ENCODE results near the gene ATG7.

Gene ATG7

DNA sequence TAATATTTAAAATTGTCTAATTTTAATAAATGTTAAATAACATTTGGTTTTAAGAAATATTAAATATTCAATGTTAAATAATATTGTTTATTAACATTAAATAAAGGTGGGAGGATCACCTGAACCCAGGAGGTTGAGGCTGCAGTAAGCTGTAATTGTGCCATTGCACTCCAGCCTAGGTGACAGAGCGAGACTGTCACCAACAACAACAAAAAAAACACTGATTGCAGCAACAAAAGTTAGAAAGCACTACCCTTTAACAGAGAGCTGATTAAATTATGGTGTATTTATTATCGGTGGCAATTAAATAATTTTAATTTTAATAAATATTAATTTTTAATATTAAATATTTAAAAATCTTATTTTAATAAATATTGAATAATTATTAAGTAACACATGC is 152.1 kb downstream of the ATG7 start:
- Histone ChIP-seq H3K4me3 (replicated peaks; ENCODE audit: insufficient read depth, low read length) (no peak overlapping the region), H3K27me3 (ENCODE audit: insufficient read depth, poor library complexity, severe bottlenecking) (no peaks in the 10 kb centered on the region), H3K27ac (replicated peaks) (no peak overlapping the region)
- no peak for DNase-seq (ENCODE audit: low read depth in 1 of 2, low spot score in 1 of 2)
- TF ChIP-seq, protein P1, sequence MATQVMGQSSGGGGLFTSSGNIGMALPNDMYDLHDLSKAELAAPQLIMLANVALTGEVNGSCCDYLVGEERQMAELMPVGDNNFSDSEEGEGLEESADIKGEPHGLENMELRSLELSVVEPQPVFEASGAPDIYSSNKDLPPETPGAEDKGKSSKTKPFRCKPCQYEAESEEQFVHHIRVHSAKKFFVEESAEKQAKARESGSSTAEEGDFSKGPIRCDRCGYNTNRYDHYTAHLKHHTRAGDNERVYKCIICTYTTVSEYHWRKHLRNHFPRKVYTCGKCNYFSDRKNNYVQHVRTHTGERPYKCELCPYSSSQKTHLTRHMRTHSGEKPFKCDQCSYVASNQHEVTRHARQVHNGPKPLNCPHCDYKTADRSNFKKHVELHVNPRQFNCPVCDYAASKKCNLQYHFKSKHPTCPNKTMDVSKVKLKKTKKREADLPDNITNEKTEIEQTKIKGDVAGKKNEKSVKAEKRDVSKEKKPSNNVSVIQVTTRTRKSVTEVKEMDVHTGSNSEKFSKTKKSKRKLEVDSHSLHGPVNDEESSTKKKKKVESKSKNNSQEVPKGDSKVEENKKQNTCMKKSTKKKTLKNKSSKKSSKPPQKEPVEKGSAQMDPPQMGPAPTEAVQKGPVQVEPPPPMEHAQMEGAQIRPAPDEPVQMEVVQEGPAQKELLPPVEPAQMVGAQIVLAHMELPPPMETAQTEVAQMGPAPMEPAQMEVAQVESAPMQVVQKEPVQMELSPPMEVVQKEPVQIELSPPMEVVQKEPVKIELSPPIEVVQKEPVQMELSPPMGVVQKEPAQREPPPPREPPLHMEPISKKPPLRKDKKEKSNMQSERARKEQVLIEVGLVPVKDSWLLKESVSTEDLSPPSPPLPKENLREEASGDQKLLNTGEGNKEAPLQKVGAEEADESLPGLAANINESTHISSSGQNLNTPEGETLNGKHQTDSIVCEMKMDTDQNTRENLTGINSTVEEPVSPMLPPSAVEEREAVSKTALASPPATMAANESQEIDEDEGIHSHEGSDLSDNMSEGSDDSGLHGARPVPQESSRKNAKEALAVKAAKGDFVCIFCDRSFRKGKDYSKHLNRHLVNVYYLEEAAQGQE (IDR thresholded peaks at IDR 0.05; ENCODE audit: insufficient replicate concordance, low read depth): no peak
- TF ChIP-seq GABPA (IDR thresholded peaks at IDR 0.05; ENCODE audit: low read depth): no peak
- TF ChIP-seq SPI1 (IDR thresholded peaks at IDR 0.05; ENCODE audit: borderline replicate concordance, low read depth): no peak
- no peak for TF ChIP-seq POLR2AphosphoS5 (IDR thresholded peaks at IDR 0.05; ENCODE audit: low read depth)
- TF ChIP-seq, protein P2, sequence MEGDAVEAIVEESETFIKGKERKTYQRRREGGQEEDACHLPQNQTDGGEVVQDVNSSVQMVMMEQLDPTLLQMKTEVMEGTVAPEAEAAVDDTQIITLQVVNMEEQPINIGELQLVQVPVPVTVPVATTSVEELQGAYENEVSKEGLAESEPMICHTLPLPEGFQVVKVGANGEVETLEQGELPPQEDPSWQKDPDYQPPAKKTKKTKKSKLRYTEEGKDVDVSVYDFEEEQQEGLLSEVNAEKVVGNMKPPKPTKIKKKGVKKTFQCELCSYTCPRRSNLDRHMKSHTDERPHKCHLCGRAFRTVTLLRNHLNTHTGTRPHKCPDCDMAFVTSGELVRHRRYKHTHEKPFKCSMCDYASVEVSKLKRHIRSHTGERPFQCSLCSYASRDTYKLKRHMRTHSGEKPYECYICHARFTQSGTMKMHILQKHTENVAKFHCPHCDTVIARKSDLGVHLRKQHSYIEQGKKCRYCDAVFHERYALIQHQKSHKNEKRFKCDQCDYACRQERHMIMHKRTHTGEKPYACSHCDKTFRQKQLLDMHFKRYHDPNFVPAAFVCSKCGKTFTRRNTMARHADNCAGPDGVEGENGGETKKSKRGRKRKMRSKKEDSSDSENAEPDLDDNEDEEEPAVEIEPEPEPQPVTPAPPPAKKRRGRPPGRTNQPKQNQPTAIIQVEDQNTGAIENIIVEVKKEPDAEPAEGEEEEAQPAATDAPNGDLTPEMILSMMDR (IDR thresholded peaks at IDR 0.05; ENCODE audit: insufficient read depth, low read length): no peak

DNA sequence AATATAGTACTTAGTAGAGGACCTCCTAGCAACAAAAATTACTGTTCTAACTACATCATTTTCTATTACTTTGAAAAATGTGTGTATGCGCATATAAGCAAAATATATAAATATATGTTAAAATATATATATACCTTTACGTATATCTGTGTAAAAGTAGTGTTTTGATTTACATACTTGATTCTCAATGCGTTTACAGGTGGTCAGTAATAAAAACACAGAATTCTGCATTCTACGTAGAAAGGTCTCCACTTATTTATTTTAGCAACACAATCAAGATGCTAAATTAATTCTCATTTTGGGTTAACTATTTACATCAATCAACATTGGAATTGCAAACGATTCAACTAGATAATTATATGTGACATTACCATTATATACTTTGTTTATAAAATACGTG is 158.0 kb downstream of the ATG7 start:
- no peaks in the 10 kb centered on the region for H3K27me3 ChIP-seq (ENCODE audit: insufficient read depth, poor library complexity, severe bottlenecking)
- no peak overlapping the region for H3K4me3 ChIP-seq (replicated peaks; ENCODE audit: insufficient read depth, low read length)
- TF ChIP-seq, protein P2 (IDR thresholded peaks at IDR 0.05; ENCODE audit: insufficient read depth, low read length): no peak
- TF ChIP-seq, protein P1 (IDR thresholded peaks at IDR 0.05; ENCODE audit: insufficient replicate concordance, low read depth): no peak
- TF ChIP-seq SPI1 (IDR thresholded peaks at IDR 0.05; ENCODE audit: borderline replicate concordance, low read depth) (no peak), POLR2AphosphoS5 (IDR thresholded peaks at IDR 0.05; ENCODE audit: low read depth) (no peak)
- no peak for DNase-seq (ENCODE audit: low read depth in 1 of 2, low spot score in 1 of 2)
- H3K27ac ChIP-seq (replicated peaks): no peak overlapping the region

DNA sequence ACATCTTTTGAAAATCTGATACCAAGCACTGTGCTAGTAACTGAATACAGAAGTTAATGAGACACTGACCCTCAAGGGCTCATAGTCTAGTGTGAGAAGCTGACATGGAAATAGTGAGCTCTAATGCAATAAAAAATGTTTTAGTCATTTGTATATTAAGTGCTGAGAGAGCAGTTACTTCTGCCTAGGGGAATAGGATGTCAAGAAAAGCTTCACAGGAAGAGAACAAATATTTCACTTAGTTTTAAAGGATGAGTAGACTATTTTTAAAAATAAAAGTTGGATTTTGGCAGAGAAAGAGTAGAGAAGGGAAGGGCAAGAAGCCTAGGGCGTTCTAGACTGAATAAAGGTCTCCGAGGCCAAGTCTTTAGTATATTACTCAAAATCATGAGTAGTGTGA is 158.4 kb downstream of the ATG7 start:
- TF ChIP-seq GABPA (IDR thresholded peaks at IDR 0.05; ENCODE audit: low read depth): no peak
- no peak for TF ChIP-seq SPI1 (IDR thresholded peaks at IDR 0.05; ENCODE audit: borderline replicate concordance, low read depth)
- TF ChIP-seq, protein P1 (IDR thresholded peaks at IDR 0.05; ENCODE audit: insufficient replicate concordance, low read depth): no peak
- TF ChIP-seq, protein P2 (IDR thresholded peaks at IDR 0.05; ENCODE audit: insufficient read depth, low read length): no peak
- TF ChIP-seq POLR2AphosphoS5 (IDR thresholded peaks at IDR 0.05; ENCODE audit: low read depth): no peak
- Histone ChIP-seq H3K27me3 (ENCODE audit: insufficient read depth, poor library complexity, severe bottlenecking) (no peaks in the 10 kb centered on the region), H3K4me3 (replicated peaks; ENCODE audit: insufficient read depth, low read length) (no peak overlapping the region), H3K27ac (replicated peaks) (no peak overlapping the region)
- no peak for DNase-seq (ENCODE audit: low read depth in 1 of 2, low spot score in 1 of 2)

All from HL-60 (cell line).